Bronchial epithelial cell (primary cell): ENCODE data around the gene SUPT20H. TPM values are rescaled to one million over a fixed set of nuclear protein-coding genes. Genes with fewer than 3 reads are reported as not detected.
A peak's percentile ranks its signal among the peaks of the same experiment; 100 is the strongest.

ENCODE experiments used
- DNase-seq: peaks from one replicate; pipeline ENCODE4 v3.0.0-alpha.2; 2010; ENCODE audit warnings: low read depth
- FAIRE-seq: peaks from 2 replicates; lab custom pipeline; 2011; peaks lifted over from hg19 to GRCh38; lab: Jason Lieb, UNC
- H3K27me3 ChIP-seq: 2 replicates; pipeline ENCODE4 v1.5.1; 2011; ENCODE audit warnings: low read length; ENCODE audit not compliant: control insufficient read depth, insufficient read depth
- H3K36me3 ChIP-seq: 2 replicates; pipeline ENCODE4 v1.5.1; 2011; ENCODE audit warnings: low read length; ENCODE audit not compliant: control insufficient read depth, insufficient read depth
- H3K4me3 ChIP-seq: 2 replicates; pipeline ENCODE4 v1.5.1; 2011; ENCODE audit warnings: mild to moderate bottlenecking, low read depth, low read length, control low read depth
- CTCF ChIP-seq: IDR thresholded peaks from 2 replicates; pipeline ENCODE4 v1.5.1; 2011; ENCODE audit warnings: mild to moderate bottlenecking, moderate library complexity, low read length, control low read depth, inconsistent platforms; ENCODE audit not compliant: insufficient read depth, severe bottlenecking
- total RNA-seq: library from RNA; depleted of rRNA; stranded (reverse); fragments of >200 nt; gene quantifications from 2 replicates; pipeline ENCODE4 v1.2.1, GENCODE V29; 2014

The SUPT20H gene
- total RNA-seq, 1 donor from 2014 or later: 28.7 TPM

GRCh38 chr13:37040789-37041188 is 18.7 kb downstream of the SUPT20H start:
- TF ChIP-seq CTCF: no peak
- FAIRE-seq: no peak
- Histone ChIP-seq H3K27me3 (no peaks in the 10 kb centered on the region), H3K36me3 (peaks cover 10% of the 10 kb centered on the region), H3K4me3 (no peak overlapping the region)
- no peak for DNase-seq

GRCh38 chr13:37039896-37040295 is 19.6 kb downstream of the SUPT20H start:
- DNase-seq (no peak), FAIRE-seq (no peak)
- Histone ChIP-seq H3K4me3 (no peak overlapping the region), H3K36me3 (peaks cover 11% of the 10 kb centered on the region), H3K27me3 (no peaks in the 10 kb centered on the region)
- no peak for TF ChIP-seq CTCF

- Histone ChIP-seq H3K27me3 (no peaks in the 10 kb centered on the region), H3K4me3 (no peak overlapping the region), H3K36me3 (peaks cover 15% of the 10 kb centered on the region)
- DNase-seq: no peak
- no peak for TF ChIP-seq CTCF
- no peak for FAIRE-seq
These were observed 22.2 kb downstream of the SUPT20H start for GRCh38 chr13:37037241-37037640.

GRCh38 chr13:37029617-37030016 is 29.9 kb downstream of the SUPT20H start:
- Histone ChIP-seq H3K4me3 (no peak overlapping the region), H3K36me3 (peaks cover 11% of the 10 kb centered on the region), H3K27me3 (no peaks in the 10 kb centered on the region)
- FAIRE-seq (no peak), DNase-seq (no peak)
- TF ChIP-seq CTCF: no peak

GRCh38 chr13:37027639-37028038 is 31.8 kb downstream of the SUPT20H start:
- FAIRE-seq (no peak), DNase-seq (no peak)
- no peak for TF ChIP-seq CTCF
- Histone ChIP-seq H3K4me3 (no peak overlapping the region), H3K27me3 (no peaks in the 10 kb centered on the region), H3K36me3 (peaks cover 8% of the 10 kb centered on the region)

- no peak for TF ChIP-seq CTCF
- Histone ChIP-seq H3K4me3 (no peak overlapping the region), H3K27me3 (no peaks in the 10 kb centered on the region), H3K36me3 (peaks cover 7% of the 10 kb centered on the region)
- no peak for FAIRE-seq
- DNase-seq: peak; percentile 17
These were observed 32.7 kb downstream of the SUPT20H start for GRCh38 chr13:37026771-37027170.
